Measurements from ENCODE around the gene ATP9A. TPM values are rescaled to one million over a fixed set of nuclear protein-coding genes. Genes with fewer than 3 reads are reported as not detected.
"Not testable (repeated sequence)": the region's sequence is repeated elsewhere in the genome, so short reads cannot be mapped to it uniquely, and the experiment has no call there.

ATP9A gene
- polyA plus RNA-seq, 5 donors, result 41.6 to 53.1 (median 49.0) TPM

GRCh38 chr20:51799401-51799860 lies 31.2 kb upstream of the ATP9A start:
- DNase-seq, result no peak

- DNase-seq, result no peak
Measured at GRCh38 chr20:51797357-51798025, 29.3 kb upstream of the ATP9A start.

- no peak for DNase-seq
Measured at GRCh38 chr20:51796340-51796739, 28.1 kb upstream of the ATP9A start.

- DNase-seq, result no peak
Measured at GRCh38 chr20:51792960-51793359, 24.8 kb upstream of the ATP9A start.

GRCh38 chr20:51791626-51792025 lies 23.4 kb upstream of the ATP9A start:
- no peak for DNase-seq

- DNase-seq, result no peak
Measured at GRCh38 chr20:51790256-51790655, 22.1 kb upstream of the ATP9A start.

GRCh38 chr20:51789434-51789833 lies 21.2 kb upstream of the ATP9A start:
- DNase-seq, result no peak

- DNase-seq, result no peak
Measured at GRCh38 chr20:51788822-51789221, 20.6 kb upstream of the ATP9A start.

GRCh38 chr20:51784299-51784698 lies 16.1 kb upstream of the ATP9A start:
- DNase-seq, result no peak

GRCh38 chr20:51778229-51778759 lies 10.1 kb upstream of the ATP9A start:
- not testable (repeated sequence) for DNase-seq

- DNase-seq, result no peak
Measured at GRCh38 chr20:51775241-51775640, 7.1 kb upstream of the ATP9A start.

GRCh38 chr20:51772236-51772635 lies 4.0 kb upstream of the ATP9A start:
- no peak for DNase-seq

- DNase-seq, result no peak
Measured at GRCh38 chr20:51769976-51770615, 1.9 kb upstream of the ATP9A start.

- no peak for DNase-seq
Measured at GRCh38 chr20:51768759-51769517, 748 bp upstream of the ATP9A start.

GRCh38 chr20:51766994-51767866 lies 960 bp downstream of the ATP9A start:
- DNase-seq, result peak in 1 of 2 donors; percentile 60

GRCh38 chr20:51765381-51765780 lies 2.8 kb downstream of the ATP9A start:
- DNase-seq, result not testable (repeated sequence)

GRCh38 chr20:51763965-51764602 lies 4.1 kb downstream of the ATP9A start:
- no peak for DNase-seq

- DNase-seq, result no peak
Measured at GRCh38 chr20:51760905-51761546, 7.2 kb downstream of the ATP9A start.

- no peak for DNase-seq
Measured at GRCh38 chr20:51759769-51760510, 8.2 kb downstream of the ATP9A start.
